GM12873 (cell line): Measurements from ENCODE around the gene MGAT3.

Experiments used
- TF ChIP-seq, protein P1 (sequence below): IDR thresholded peaks from 2 replicates; pipeline ENCODE4 v1.5.1; 2012; ENCODE audit warnings: low read depth, mild to moderate bottlenecking, moderate library complexity, low read length, control low read depth; ENCODE audit not compliant: insufficient read depth; ENCODE audit errors: missing control alignments

Gene MGAT3

DNA sequence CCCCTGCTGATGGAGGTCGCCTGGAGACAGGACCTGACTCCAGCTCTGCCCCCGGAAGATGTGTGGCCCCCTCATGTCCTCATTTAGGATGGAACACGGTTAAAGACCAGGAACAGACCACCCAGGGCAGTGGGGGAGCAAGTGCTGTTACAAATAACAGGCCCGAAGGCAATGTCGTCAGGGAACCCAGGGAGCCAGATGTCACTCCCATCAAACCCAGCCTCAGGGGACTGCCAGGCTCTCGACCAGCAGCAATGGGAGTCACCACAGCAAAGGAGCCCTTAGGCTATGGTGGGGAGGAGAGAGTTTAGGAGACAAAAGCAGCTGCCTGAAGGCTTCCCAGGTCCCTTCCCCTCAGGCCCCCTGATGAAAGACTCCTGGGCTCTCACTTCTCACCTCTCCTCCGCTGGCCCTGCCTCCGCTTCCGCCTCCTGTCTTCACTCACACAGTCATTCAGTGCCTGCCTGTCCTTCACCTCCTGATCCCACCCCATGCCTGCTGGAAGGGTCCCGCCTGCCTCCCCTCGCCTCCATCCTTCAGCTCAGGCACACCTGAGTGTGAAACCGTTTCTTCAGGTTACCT lies 71.4 kb downstream of the MGAT3 start:
- TF ChIP-seq, protein P1, sequence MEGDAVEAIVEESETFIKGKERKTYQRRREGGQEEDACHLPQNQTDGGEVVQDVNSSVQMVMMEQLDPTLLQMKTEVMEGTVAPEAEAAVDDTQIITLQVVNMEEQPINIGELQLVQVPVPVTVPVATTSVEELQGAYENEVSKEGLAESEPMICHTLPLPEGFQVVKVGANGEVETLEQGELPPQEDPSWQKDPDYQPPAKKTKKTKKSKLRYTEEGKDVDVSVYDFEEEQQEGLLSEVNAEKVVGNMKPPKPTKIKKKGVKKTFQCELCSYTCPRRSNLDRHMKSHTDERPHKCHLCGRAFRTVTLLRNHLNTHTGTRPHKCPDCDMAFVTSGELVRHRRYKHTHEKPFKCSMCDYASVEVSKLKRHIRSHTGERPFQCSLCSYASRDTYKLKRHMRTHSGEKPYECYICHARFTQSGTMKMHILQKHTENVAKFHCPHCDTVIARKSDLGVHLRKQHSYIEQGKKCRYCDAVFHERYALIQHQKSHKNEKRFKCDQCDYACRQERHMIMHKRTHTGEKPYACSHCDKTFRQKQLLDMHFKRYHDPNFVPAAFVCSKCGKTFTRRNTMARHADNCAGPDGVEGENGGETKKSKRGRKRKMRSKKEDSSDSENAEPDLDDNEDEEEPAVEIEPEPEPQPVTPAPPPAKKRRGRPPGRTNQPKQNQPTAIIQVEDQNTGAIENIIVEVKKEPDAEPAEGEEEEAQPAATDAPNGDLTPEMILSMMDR: no peak

DNA sequence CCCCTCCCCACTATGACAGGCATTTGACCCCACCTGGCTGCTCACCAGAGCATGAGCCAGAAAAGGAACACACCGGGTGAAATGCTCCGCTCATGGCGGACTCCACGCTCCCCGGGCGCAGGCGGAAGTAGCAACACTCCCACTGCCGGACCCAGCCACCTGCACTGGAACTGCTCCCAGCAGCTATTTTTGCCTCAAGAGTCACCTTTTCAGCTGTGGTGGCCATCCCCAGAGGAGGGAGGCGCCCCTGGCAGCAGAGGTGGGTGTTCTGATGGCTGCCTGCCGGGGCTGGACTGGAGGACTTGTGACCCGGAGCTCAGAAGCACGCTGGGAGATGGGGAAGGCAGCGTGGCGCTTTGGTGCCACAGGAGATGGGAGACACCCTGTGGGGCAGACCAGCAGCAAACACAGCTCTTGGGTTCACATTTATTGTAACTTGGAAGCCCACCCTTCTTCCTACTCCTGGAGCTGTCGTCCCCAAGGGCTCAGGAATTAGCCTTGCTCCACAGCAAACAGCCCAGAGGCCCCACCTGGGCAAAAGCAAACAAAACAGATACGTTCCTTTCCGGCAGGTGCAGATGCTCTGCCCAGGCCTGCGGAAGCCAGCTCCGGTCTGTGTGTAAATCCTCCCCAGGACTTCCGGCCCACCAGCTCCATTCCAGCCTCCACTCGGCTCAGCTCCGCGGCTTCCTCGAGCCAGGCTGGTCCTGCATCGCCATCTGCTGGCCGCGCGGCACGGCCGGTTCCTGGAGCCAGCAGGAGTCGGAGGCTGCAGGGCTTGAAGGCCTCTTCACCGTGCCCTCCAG lies 72.1 kb downstream of the MGAT3 start:
- TF ChIP-seq, protein P1: peak; percentile 100

- TF ChIP-seq, protein P1: no peak
These were observed 72.7 kb downstream of the MGAT3 start for GRCh38 chr22:39529487-39529851.

DNA sequence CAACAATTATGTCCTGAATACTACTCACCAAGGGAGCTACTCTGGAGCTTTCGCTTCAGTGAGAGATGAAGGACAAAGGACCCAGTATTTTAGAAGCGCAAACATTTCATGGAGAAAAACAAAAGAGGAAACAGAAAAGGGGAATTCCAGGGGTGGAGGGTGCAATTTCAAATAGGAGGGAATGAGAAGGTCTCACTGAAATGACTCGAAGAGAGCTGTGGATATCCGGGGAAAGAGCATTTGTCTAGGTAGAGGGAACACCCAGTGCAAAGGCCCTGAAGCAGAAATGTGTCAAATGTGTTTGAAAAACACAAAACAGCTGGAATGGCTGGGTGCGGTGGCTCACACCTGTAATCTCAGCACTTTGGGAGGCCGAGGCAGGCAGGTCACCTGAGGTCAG lies 73.3 kb downstream of the MGAT3 start:
- TF ChIP-seq, protein P1: no peak

DNA sequence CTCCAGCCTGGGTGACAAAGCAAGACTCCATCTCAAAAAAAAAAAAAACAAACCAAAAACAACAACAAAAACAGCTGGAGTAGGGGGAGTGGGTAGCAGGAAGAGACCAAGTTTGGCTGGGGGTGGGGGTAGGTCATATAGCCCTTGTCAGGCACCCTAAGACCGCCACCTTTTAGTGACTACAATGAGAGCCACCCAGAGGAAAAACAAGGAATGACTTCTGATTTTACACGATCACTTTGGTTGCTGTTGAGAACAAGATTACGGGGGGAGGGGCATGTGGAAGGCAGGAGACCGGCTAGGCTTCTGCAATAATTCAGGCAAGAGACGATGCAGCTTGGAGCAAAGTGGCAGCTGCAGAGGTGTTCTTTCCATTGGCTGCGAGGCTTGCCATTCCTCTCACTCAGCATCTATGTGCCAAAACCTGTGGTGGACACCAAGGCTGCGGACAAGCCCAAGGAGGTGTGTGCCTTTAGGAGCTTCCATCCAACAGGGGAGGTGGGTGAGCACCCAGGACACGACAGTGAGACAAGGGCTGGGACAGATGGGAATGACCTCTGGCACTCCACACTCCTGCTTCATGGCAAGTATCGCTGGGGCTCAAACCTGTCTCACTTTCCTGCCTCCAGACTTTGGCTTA lies 74.0 kb downstream of the MGAT3 start:
- TF ChIP-seq, protein P1: peak; percentile 36

- TF ChIP-seq, protein P1: no peak
These were observed 75.6 kb downstream of the MGAT3 start, which contains the start of gene RPS19BP1 for GRCh38 chr22:39532215-39533073. Gene RPS19BP1, minus strand, starts transcription at chr22:39532748. Its CDS starts 10 bp downstream, at chr22:39532738.

- TF ChIP-seq, protein P1: no peak
These were observed 77.3 kb downstream of the MGAT3 start for GRCh38 chr22:39534092-39534506.
